GM23338 (cell line): ENCODE measurements around the gene ACTA2.

Experiments
- CTCF ChIP-seq, 2 experiments: fragments of 200-600 bp in 1 of 2; sonication (generic) in 1 of 2; conservative IDR thresholded peaks; 2 replicates each; pipeline versions ENCODE4 v1.5.1 to v1.6.1; 2016 to 2017; ENCODE audit warnings: antibody characterized with exemption in 2 of 2, low read depth in 2 of 2, mild to moderate bottlenecking in 2 of 2, moderate library complexity in 1 of 2
- EZH2 ChIP-seq: fragments of 200-600 bp; sonication (generic); IDR thresholded peaks from one replicate; pipeline ENCODE4 v1.8.0; 2017; ENCODE audit warnings: antibody characterized with exemption, mild to moderate bottlenecking, low read depth; ENCODE audit not compliant: unreplicated experiment
- EZH2phosphoT487 ChIP-seq: fragments of 200-600 bp; sonication (generic); IDR thresholded peaks from one replicate; pipeline ENCODE4 v1.8.1; 2018; ENCODE audit warnings: antibody characterized with exemption; ENCODE audit not compliant: unreplicated experiment

- TF ChIP-seq CTCF (conservative IDR thresholded peaks at IDR 0.05; ENCODE audit: low read depth in 2 of 2) (no peak), EZH2 (no peak), EZH2phosphoT487 (no peak)
These were observed 12.4 kb upstream of the ACTA2 start for GRCh38 chr10:88964869-88965415.
